H1 (cell line): ENCODE results near the gene MAP3K3. TPM values are rescaled to one million over a fixed set of nuclear protein-coding genes. Genes with fewer than 3 reads are reported as not detected.

Source experiments
- ASH2L ChIP-seq: fragments of 200-600, 300-600 bp; sonication (generic); IDR thresholded peaks from one replicate; pipeline ENCODE4 v1.7.1; 2017; ENCODE audit warnings: low read length
- RNF2 ChIP-seq: fragments of 200-900, 300-1000 bp; sonication (generic); IDR thresholded peaks from 2 replicates; pipeline ENCODE4 v1.7.1; 2016; ENCODE audit warnings: borderline replicate concordance, low read depth, mild to moderate bottlenecking, antibody characterized with exemption, low read length; ENCODE audit not compliant: poor library complexity, severe bottlenecking; ENCODE audit errors: missing control alignments
- polyA plus RNA-seq, 7 experiments: library from polyadenylated mRNA; depleted of rRNA in 3 of 7; stranded (reverse) in 5 of 7; unstranded in 2 of 7; fragments of >200 nt in 5 of 7; fragments of 200-250 nt in 2 of 7; gene quantifications; 1 replicate in 5 of 7; 2 replicates in 1 of 7; 4 replicates in 1 of 7; pipeline versions ENCODE4 v1.2.1 to v1.2.3, GENCODE V29; 2011 to 2013; ENCODE audit warnings: missing spikeins in 2 of 7, mixed read lengths in 2 of 7
- total RNA-seq: library from RNA; stranded (reverse); fragmentation: NEBNext Ultra II Directional; extraction: Animal tissue kit (Norgen Biotek cat#: 25700); gene quantifications from 2 replicates; pipeline ENCODE4 v1.2.1, GENCODE V29; 2021

The MAP3K3 gene
- total and polyA plus RNA-seq, 2 of the 8 experiments (the other 6 are each of a cell fraction or from before 2014, with no cell fraction given), result 10.3 to 21.0 TPM

GRCh38 chr17:63716426-63716825 is 94.2 kb downstream of the MAP3K3 start (continued):
- TF ChIP-seq RNF2 (no peak), ASH2L (no peak)
